ENCODE measurements around the gene FADD. TPM values are rescaled to one million over a fixed set of nuclear protein-coding genes. Genes with fewer than 3 reads are reported as not detected.

FADD gene
- total RNA-seq, 2 donors from 2014 or later, result 7.1 to 11.1 TPM

GRCh38 chr11:70168405-70168754 lies 34.7 kb upstream of the FADD start:
- no peak for TF ChIP-seq CTCF (IDR thresholded peaks at IDR 0.05)
- Histone ChIP-seq H3K27me3 (no peaks in the 10 kb centered on the region), H3K36me3 (no peaks in the 10 kb centered on the region), H3K4me1 (no peaks in the 10 kb centered on the region), H3K4me3 (no peak overlapping the region), H3K27ac (no peak overlapping the region), H3K9me3 (no peaks in the 10 kb centered on the region)
- no peak for DNase-seq (ENCODE audit: low spot score)

GRCh38 chr11:70169127-70169526 lies 34.0 kb upstream of the FADD start:
- Histone ChIP-seq H3K4me3 (no peak overlapping the region), H3K4me1 (no peaks in the 10 kb centered on the region), H3K36me3 (no peaks in the 10 kb centered on the region), H3K9me3 (no peaks in the 10 kb centered on the region), H3K27me3 (no peaks in the 10 kb centered on the region), H3K27ac (no peak overlapping the region)
- DNase-seq (ENCODE audit: low spot score), result no peak
- TF ChIP-seq CTCF (IDR thresholded peaks at IDR 0.05), result no peak

GRCh38 chr11:70169632-70170031 lies 33.5 kb upstream of the FADD start:
- Histone ChIP-seq H3K27ac (no peak overlapping the region), H3K27me3 (no peaks in the 10 kb centered on the region), H3K9me3 (no peaks in the 10 kb centered on the region), H3K4me3 (no peak overlapping the region), H3K36me3 (no peaks in the 10 kb centered on the region), H3K4me1 (no peaks in the 10 kb centered on the region)
- TF ChIP-seq CTCF (IDR thresholded peaks at IDR 0.05), result no peak
- no peak for DNase-seq (ENCODE audit: low spot score)

GRCh38 chr11:70170596-70171210 lies 32.4 kb upstream of the FADD start:
- Histone ChIP-seq H3K27ac (no peak overlapping the region), H3K4me3 (no peak overlapping the region), H3K27me3 (no peaks in the 10 kb centered on the region), H3K36me3 (no peaks in the 10 kb centered on the region), H3K9me3 (no peaks in the 10 kb centered on the region), H3K4me1 (no peaks in the 10 kb centered on the region)
- no peak for DNase-seq (ENCODE audit: low spot score)
- TF ChIP-seq CTCF (IDR thresholded peaks at IDR 0.05), result no peak

GRCh38 chr11:70173018-70173417 lies 30.1 kb upstream of the FADD start:
- Histone ChIP-seq H3K27me3 (no peaks in the 10 kb centered on the region), H3K36me3 (no peaks in the 10 kb centered on the region), H3K27ac (no peak overlapping the region), H3K4me3 (no peak overlapping the region), H3K4me1 (no peaks in the 10 kb centered on the region), H3K9me3 (no peaks in the 10 kb centered on the region)
- DNase-seq (ENCODE audit: low spot score), result no peak
- TF ChIP-seq CTCF (IDR thresholded peaks at IDR 0.05), result no peak

GRCh38 chr11:70174547-70175235 lies 28.4 kb upstream of the FADD start:
- Histone ChIP-seq H3K27me3 (no peaks in the 10 kb centered on the region), H3K36me3 (no peaks in the 10 kb centered on the region), H3K4me3 (no peak overlapping the region), H3K27ac (no peak overlapping the region), H3K4me1 (no peaks in the 10 kb centered on the region), H3K9me3 (no peaks in the 10 kb centered on the region)
- TF ChIP-seq CTCF (IDR thresholded peaks at IDR 0.05), result no peak
- DNase-seq (ENCODE audit: low spot score), result no peak
